OCI-M1 (cell line): ENCODE data around the gene NPAS3.

ENCODE experiments used
- DNase-seq: peaks from one replicate; lab custom pipeline; 2025; lab: John Stamatoyannopoulos, UW

The NPAS3 gene

DNA sequence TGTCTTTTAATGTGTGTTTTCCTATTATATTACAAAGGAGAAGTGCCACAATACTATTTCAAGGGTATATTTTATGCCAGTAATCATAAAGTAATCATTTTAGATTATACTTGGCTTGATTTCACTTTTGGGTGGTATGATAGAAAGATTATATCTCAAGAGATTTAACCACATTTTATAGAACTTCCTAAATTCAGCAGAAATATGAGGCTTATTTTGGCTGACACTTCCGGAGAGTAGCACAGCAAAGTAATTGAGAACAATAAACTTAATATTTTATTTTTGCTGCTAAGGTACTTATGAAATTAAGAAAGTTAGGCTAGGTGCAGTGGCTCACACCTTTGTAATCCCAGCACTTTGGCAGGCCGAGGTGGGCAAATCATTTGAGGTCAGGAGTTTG lies 319.1 kb downstream of the NPAS3 start:
- no peak for DNase-seq

DNA sequence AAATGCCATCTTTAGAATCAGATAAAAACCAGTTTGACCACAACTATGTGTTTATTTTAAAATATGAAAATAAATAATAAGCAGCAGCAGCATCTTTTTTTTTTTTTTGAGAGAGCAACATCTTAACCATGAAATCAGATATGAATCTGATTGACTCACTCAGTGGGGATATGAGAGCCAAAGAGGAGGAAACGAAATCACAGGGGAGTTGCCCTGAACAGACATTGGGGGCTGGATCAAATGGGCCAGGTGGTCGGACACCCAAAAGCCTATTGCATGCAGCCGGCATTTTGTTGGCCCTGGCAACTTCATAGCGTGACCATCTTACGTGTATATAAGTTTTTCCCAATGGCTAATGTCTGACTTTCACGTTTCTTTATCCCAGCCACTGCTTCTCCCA lies 321.1 kb downstream of the NPAS3 start:
- DNase-seq: no peak

DNA sequence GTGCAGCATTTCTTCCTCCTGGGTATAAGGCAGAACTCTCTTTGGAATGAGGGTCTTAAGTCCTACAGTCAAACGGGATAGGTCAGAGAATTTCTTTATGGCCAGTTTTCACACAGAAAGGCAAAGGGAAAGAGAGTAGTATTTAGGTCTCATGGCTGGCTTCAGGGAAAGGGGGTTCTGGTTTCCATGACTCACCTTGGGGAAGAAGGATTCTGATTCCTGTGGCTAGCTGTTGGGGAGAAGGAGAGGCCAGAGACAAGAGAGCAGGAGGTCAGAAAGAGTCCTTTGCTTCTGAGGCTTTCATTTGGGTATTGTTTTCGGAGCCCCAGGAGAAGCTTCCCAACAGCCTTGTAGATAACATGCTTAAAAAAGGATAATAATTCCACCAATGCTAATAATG lies 332.5 kb downstream of the NPAS3 start:
- DNase-seq: no peak

DNA sequence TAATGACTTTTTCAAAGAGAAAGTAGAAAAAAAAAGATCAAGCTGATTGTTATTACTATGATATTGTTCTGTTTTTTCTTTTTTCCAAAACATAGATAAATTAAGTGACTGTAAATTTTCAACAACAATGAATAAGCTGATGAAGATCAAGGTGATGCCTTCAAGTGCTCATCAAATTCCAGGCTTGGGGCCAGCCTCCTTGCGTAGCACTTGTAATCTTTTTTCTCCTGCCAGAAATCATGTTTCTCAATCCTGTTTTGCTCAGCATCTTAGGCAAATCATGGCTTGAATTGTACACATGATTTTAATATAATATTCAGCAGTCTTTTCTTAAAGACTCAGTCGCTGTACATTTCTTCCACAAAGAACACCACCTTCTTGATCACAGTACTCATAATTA lies 333.2 kb downstream of the NPAS3 start:
- no peak for DNase-seq

GRCh38 chr14:33273978-33274377 lies 335.3 kb downstream of the NPAS3 start:
- DNase-seq: no peak

- DNase-seq: no peak
These were observed 337.2 kb downstream of the NPAS3 start for GRCh38 chr14:33275879-33276278.

- DNase-seq: no peak
These were observed 341.2 kb downstream of the NPAS3 start for GRCh38 chr14:33279865-33280264.

- DNase-seq: no peak
These were observed 342.0 kb downstream of the NPAS3 start for GRCh38 chr14:33280646-33281045.

DNA sequence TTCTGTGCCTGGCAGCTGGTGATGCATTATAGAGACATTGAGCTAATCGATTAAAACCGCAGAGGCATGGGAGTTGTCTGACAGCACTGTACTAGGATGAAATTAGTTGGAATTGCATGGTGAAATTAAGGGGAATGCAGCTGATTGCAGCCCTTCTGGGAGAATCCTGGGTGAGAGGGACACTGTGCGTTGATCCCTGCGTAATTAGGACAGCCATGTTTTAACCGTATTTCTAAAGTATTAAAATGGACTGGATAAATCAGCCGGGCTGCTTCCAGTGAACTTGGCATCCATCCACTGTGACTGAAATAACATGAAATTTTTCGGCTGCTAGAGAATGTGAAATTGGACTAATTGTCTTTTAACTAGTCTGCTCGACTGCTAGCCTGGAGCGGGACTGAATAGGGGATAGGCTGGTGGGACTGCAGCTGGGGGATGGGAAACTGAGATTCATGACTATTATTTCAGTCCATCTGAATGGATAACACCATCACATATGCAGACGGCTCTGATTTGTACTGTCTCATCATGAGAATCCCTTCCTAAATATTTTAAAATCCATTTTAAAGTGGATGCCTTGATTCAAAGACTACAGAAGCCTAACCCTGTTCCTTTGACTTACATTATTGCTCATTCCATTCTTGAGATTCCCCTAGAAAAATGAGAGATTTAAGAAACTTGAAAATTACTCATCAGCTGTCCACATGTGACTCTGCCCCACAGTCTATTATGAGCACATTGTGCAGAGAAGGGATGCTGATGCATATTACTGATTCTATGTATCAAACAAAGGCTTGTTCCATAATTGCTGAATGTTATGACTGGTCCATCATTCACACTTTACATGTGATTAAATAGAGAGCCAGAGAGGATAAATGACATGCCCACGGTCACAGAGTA lies 343.9 kb downstream of the NPAS3 start:
- no peak for DNase-seq

DNA sequence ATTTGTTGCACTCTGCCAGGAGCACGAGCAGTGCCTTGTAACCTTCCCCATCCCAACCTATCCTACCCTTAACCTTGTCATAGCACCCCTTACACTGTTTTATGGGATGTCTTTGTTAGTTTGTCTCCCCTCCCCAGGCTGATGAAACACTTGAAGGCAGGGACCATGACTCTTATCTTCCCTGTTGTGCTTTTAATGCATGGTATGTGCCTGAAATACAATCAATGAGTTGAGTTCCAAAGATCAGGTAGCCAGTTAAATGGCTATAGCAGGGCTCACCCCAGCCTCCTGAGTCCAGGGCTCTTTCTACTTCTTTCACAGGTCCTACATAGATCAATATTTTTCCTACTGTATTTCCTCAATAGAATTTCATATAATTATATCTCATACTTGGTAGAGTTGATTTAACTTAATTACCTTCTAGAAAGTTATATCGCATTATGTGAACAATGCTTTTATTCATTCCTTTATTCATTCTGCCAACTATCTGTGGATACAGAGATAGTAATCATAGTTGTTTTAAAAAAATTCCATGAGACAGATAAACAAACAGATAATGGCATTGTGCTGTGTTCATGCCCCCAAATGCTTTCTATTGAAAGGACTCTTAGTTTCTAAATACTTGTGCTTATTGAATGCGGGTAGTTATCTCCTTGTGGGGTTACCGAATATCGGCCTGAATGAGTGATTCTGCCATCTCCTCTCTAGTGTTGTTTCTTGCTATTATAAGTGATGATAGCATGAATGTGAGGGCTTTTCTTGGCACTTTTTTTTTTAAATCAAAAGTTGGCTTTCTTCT lies 347.4 kb downstream of the NPAS3 start:
- DNase-seq: no peak

DNA sequence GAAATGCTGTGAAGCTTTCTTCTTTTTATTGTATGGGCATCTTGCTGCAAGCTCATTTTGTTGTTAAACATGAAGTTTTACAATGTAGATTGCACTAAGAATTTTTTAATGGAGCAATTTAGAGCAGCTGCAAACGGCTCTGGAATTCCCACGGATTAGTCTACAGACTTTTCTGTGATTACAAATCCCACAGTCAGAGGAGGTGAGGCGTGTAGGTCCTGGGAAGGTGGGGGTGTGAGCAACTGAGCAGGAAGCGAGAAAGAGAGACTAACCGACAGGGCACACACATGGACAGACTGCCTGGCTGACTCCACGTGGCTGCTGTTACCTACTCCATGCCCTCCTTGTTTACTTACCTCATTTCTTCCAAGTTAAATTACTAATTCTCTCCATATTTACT lies 348.5 kb downstream of the NPAS3 start:
- DNase-seq: no peak

- DNase-seq: no peak
These were observed 352.0 kb downstream of the NPAS3 start for GRCh38 chr14:33290641-33291040.

- DNase-seq: no peak
These were observed 352.9 kb downstream of the NPAS3 start for GRCh38 chr14:33291529-33292104.

DNA sequence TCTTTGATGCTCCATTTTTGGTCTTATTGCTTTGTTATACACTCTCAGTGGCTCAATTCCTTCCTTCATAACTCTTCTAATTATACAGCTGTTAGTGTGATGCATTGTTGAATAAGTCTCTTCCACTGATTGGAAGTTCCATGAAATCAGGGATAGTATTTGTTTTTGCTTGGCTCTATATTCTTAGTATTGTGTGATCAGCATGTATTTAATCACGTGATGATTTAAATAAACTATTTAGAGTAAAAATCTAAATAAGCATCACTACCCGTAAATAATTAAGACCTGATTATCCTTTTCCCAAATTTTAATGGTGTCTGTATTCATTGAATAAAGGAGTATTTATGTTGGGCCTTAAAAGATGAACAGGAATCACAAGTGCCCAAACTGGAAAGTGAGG lies 355.7 kb downstream of the NPAS3 start:
- no peak for DNase-seq

GRCh38 chr14:33297565-33297964 lies 358.9 kb downstream of the NPAS3 start:
- no peak for DNase-seq

DNA sequence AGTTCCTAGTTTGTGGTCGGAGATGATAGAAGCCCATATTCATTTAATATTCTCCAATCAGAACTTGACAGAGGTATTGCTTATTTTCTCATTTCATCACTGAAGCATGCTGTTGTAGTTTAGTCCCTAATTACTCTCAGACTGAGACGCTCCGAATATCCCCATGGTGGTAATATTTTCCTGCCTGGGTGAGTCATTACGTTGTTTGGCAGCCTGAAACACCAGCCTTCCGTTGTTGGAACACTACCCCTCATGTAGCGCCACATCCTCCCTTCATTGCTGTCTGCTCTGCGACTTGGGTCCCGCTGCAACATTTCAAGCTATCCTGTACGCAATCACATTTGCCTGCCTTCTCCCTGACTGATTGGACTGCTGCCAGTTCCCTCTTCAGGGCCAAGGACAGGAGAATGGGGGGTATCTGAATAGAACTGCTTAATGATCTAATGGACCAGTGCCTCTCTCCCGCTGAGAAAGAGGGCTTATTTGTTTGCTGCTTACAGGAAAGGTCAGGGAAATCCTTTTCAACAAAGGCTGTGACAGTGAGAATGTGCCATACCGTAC lies 369.1 kb downstream of the NPAS3 start:
- DNase-seq: no peak

GRCh38 chr14:33309106-33309505 lies 370.4 kb downstream of the NPAS3 start:
- no peak for DNase-seq

DNA sequence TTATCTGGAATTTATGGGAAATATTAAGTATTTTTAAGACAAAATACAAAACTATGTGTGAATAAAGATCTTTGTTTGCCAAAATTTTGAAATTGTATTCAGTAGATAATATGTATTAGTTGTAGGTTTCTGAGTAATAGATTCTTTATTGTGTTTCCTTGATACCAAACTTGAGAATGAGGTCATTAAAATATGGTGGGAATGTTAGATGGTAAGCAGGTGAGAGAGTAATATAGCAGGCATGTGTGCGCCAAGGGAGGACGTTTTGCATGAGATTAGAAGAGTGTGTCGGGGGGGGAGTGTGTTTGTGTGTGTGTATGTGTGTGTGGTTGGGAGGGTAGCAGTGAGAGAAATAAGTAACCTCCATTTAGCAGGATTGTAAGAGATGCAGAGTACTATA lies 376.5 kb downstream of the NPAS3 start:
- DNase-seq: no peak

DNA sequence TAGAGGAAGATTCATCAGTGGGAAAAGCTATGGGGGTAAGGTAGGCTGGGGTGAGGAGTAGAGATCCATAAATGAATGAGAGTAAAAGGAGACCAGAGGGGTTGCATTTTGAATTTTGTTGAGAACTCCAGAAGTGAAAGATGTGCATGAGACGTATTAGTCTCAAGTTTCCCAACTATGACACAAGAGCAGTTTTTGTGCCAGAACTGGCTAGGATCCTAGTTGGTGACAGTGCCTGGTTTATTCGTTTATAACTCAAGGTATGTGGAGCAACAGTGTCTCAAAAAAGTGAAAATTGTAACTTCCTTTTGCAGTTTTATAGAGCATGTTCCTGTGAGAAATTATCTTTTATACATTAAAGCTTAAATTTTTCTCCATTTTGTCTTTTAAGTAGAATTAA lies 377.0 kb downstream of the NPAS3 start:
- DNase-seq: no peak

- no peak for DNase-seq
These were observed 379.0 kb downstream of the NPAS3 start for GRCh38 chr14:33317675-33318074.

DNA sequence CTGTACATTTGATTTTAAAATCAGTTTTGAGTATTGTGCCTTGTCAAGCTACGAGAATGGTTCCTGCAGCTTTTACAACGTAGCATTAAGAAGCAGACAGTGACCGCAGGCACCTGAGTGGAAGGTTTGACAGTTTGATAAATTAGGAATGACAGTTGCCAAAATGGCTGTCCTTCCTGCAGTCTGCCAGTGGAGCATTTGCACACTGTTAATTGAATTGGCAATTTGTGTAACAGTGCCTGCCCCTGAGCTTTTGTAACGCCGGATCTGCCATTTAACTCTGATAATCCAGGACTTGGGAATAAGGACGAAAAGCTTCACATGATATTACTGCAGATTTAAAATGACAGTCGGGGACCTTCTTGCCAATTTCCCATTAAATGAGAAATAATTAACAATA lies 385.3 kb downstream of the NPAS3 start:
- no peak for DNase-seq

GRCh38 chr14:33331176-33331949 lies 392.7 kb downstream of the NPAS3 start:
- DNase-seq: no peak
